Endothelial cell of umbilical vein (primary cell): ENCODE results near the gene CFAP69. TPM values are rescaled to one million over a fixed set of nuclear protein-coding genes. Genes with fewer than 3 reads are reported as not detected.

ENCODE experiments used
- BruUV-seq: library from RNA; stranded (reverse); fragments of 400-500 nt; replicated peaks from 2 replicates; lab custom pipeline; 2021; lab: Mats Ljungman, UMichigan
- CTCF ChIA-PET: fragments of 300-600, 350-600 bp; sonication (Branson Sonifier 250); formaldehyde crosslinking; loops from one replicate; lab custom pipeline; 2021; ENCODE audit warnings: antibody characterized with exemption, inconsistent platforms; lab: Charles Lee
- POLR2A ChIA-PET: fragments of 300-600, 350-600 bp; sonication (Branson Sonifier 250); formaldehyde crosslinking; loops from one replicate; lab custom pipeline; 2021; ENCODE audit warnings: antibody characterized with exemption, inconsistent platforms; lab: Charles Lee
- DNase-seq: peaks from one replicate; pipeline ENCODE4 v3.0.0-alpha.2; 2011; ENCODE audit warnings: low read depth, low spot score
- FAIRE-seq: peaks from 2 replicates; lab custom pipeline; 2011; peaks lifted over from hg19 to GRCh38; lab: Jason Lieb, UNC
- H2AFZ ChIP-seq: 2 replicates; pipeline ENCODE4 v1.6.0; 2012; ENCODE audit warnings: low read depth, low read length, control low read depth, inconsistent platforms
- H3K27ac ChIP-seq: 2 replicates; pipeline ENCODE4 v1.5.1; 2011; ENCODE audit warnings: low read depth, mild to moderate bottlenecking, control low read depth, low read length, moderate library complexity; ENCODE audit not compliant: insufficient read depth
- H3K27me3 ChIP-seq, 2 experiments: 2 replicates each; pipeline versions ENCODE4 v1.6.0 to v1.6.1; 2011; ENCODE audit warnings: low read length in 2 of 2, mixed read lengths in 1 of 2; ENCODE audit not compliant: control insufficient read depth in 2 of 2, insufficient read depth in 2 of 2
- H3K36me3 ChIP-seq, 2 experiments: 2 replicates in 1 of 2; 3 replicates in 1 of 2; pipeline ENCODE4 v1.5.1; 2011; ENCODE audit warnings: low read length in 2 of 2, mild to moderate bottlenecking in 1 of 2, moderate library complexity in 1 of 2; ENCODE audit not compliant: control insufficient read depth in 2 of 2, insufficient read depth in 2 of 2; ENCODE audit errors: extremely low read depth in 1 of 2
- H3K4me1 ChIP-seq: 3 replicates; pipeline ENCODE4 v1.5.1; 2011; ENCODE audit warnings: mild to moderate bottlenecking, low read length; ENCODE audit not compliant: control insufficient read depth, insufficient read depth; ENCODE audit errors: extremely low read depth
- H3K4me2 ChIP-seq: 2 replicates; pipeline ENCODE4 v1.6.1; 2011; ENCODE audit warnings: low read length, control low read depth, mixed read lengths; ENCODE audit not compliant: insufficient read depth
- H3K4me3 ChIP-seq, 3 experiments: fragments of 200-600 bp in 1 of 3; sonication (generic), shearing (Covaris generic) in 1 of 3; replicated peaks in 1 of 3; 2 replicates each; pipeline ENCODE4 v1.5.1; 2011 to 2016; ENCODE audit warnings: control low read depth in 3 of 3, low read length in 3 of 3, mild to moderate bottlenecking in 2 of 3, inconsistent platforms in 1 of 3, low read depth in 1 of 3, moderate library complexity in 1 of 3; ENCODE audit not compliant: insufficient read depth in 1 of 3
- H3K79me2 ChIP-seq: 2 replicates; pipeline ENCODE4 v1.6.0; 2012; ENCODE audit warnings: low read length, inconsistent platforms; ENCODE audit not compliant: control insufficient read depth, insufficient read depth
- H3K9ac ChIP-seq: replicated peaks from 2 replicates; pipeline ENCODE3; 2011; ENCODE audit warnings: low read length, control low read depth; ENCODE audit not compliant: insufficient read depth; ENCODE audit errors: extremely low read depth
- H3K9me1 ChIP-seq: replicated peaks from 3 replicates; pipeline ENCODE4 v1.6.0; 2011; ENCODE audit warnings: mild to moderate bottlenecking, low read length; ENCODE audit not compliant: control insufficient read depth, insufficient read depth; ENCODE audit errors: extremely low read depth
- H3K9me3 ChIP-seq: replicated peaks from 2 replicates; pipeline ENCODE4 v1.5.1; 2012; ENCODE audit warnings: low read length, inconsistent platforms; ENCODE audit not compliant: control insufficient read depth, insufficient read depth
- H4K20me1 ChIP-seq: replicated peaks from 2 replicates; pipeline ENCODE3; 2011; ENCODE audit warnings: mild to moderate bottlenecking, low read length; ENCODE audit not compliant: control insufficient read depth, insufficient read depth; ENCODE audit errors: extremely low read depth
- EZH2 ChIP-seq: IDR thresholded peaks from 2 replicates; pipeline ENCODE4 v1.6.1; 2012; ENCODE audit warnings: borderline replicate concordance, low read depth, mild to moderate bottlenecking, moderate library complexity, low read length, inconsistent platforms; ENCODE audit not compliant: severe bottlenecking
- FOS ChIP-seq: IDR thresholded peaks from 2 replicates; pipeline ENCODE4 v1.6.1; 2011; ENCODE audit warnings: mild to moderate bottlenecking, low read length, moderate library complexity, borderline replicate concordance; ENCODE audit not compliant: insufficient read depth
- GATA2 ChIP-seq: IDR thresholded peaks from 2 replicates; pipeline ENCODE4 v1.7.0; 2011; ENCODE audit warnings: low read depth, mild to moderate bottlenecking, moderate library complexity, mixed read lengths, low read length; ENCODE audit not compliant: insufficient read length, insufficient read depth
- JUN ChIP-seq: IDR thresholded peaks from 2 replicates; pipeline ENCODE4 v1.6.1; 2011; ENCODE audit warnings: borderline replicate concordance, low read depth; ENCODE audit not compliant: insufficient read length, insufficient read depth
- MYC ChIP-seq: IDR thresholded peaks from one replicate; pipeline ENCODE4 v1.6.1; 2011; ENCODE audit warnings: mild to moderate bottlenecking, low read depth, low read length
- POLR2A ChIP-seq: IDR thresholded peaks from 2 replicates; pipeline ENCODE4 v1.6.1; 2012; ENCODE audit warnings: low read depth, mild to moderate bottlenecking, control low read depth, low read length
- POLR2AphosphoS5 ChIP-seq: IDR thresholded peaks from 2 replicates; pipeline ENCODE4 v1.6.1; 2012; ENCODE audit warnings: low read depth, mild to moderate bottlenecking, control low read depth, low read length, moderate library complexity; ENCODE audit not compliant: insufficient read depth
- dilution Hi-C: fragments of 300-500 bp; cut with MboI; formaldehyde crosslinking; loops from one replicate; pipeline ENCODE4 v1.15.0; 2019; ENCODE audit warnings: low sequenced_read_pairs; ENCODE audit not compliant: extremely low pct_ligation_motif_present
- intact Hi-C: fragments of 100-400 bp; cut with micrococcal nuclease; formaldehyde crosslinking; loops from one replicate; pipeline ENCODE4 v1.10.0; 2022
- polyA plus RNA-seq, 4 experiments: library from polyadenylated mRNA; depleted of rRNA in 3 of 4; stranded (reverse) in 3 of 4; unstranded in 1 of 4; fragments of >200 nt; gene quantifications; 2 replicates each; pipeline versions ENCODE4 v1.2.1 to v1.2.3, GENCODE V29; 2011 to 2012; ENCODE audit warnings: missing spikeins in 1 of 4
- total RNA-seq: library from RNA; stranded (reverse); gene quantifications from 2 replicates; pipeline ENCODE4 v1.2.3, GENCODE V29; 2021
- TF ChIP-seq, protein P1 (sequence below): IDR thresholded peaks from 2 replicates; pipeline ENCODE4 v1.6.1; 2011; ENCODE audit not compliant: insufficient read depth, insufficient read length
- TF ChIP-seq, protein P2 (sequence below), 2 donors: IDR thresholded peaks; 1 replicate in 1 of 2; 2 replicates in 1 of 2; pipeline ENCODE4 v1.5.1; 2011; ENCODE audit warnings: low read length in 2 of 2, mild to moderate bottlenecking in 2 of 2, moderate library complexity in 2 of 2, control low read depth in 1 of 2, inconsistent platforms in 1 of 2, low read depth in 1 of 2; ENCODE audit not compliant: insufficient read depth in 1 of 2; ENCODE audit errors: extremely low read depth in 1 of 2

The CFAP69 gene
- total and polyA plus RNA-seq, 2 donors (not counting 3 experiments of a cell fraction or from before 2014, with no cell fraction given), result 0.81 to 4.4 TPM

DNA sequence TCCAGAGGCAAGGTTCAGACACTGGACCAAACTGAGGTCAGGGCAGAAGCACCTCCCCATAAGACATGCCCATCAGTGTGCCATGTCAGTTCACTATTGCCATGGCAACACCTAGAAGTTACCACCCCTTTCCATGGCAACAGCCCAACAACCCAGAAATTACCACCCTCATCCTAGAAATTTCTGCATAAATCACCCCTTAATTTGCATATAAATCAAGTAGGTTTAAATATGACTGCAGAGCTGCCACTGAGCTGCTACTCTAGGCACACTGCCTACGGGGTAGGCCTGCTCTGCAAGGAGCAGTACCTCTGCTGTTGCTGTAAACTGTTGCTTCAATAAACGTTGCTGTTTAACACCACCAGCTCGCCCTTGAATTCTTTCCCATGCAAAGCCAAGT lies 20.8 kb upstream of the CFAP69 start:
- Histone ChIP-seq H3K9me3 (no peaks in the 10 kb centered on the region), H3K36me3 (no peaks in the 10 kb centered on the region), H3K27me3 (no peaks in the 10 kb centered on the region), H3K4me3 (no peak overlapping the region), H3K79me2 (no peaks in the 10 kb centered on the region), H3K27ac (no peak overlapping the region), H3K9me1 (no peaks in the 10 kb centered on the region), H3K9ac (no peak overlapping the region), H3K4me1 (no peaks in the 10 kb centered on the region), H4K20me1 (no peaks in the 10 kb centered on the region), H3K4me2 (no peak overlapping the region), H2AFZ (no peak overlapping the region)
- FAIRE-seq (no peak), DNase-seq (no peak)
- TF ChIP-seq GATA2 (no peak), FOS (no peak)
- dilution Hi-C loops (no loop called here), intact Hi-C loops (no loop called here)
- POLR2A ChIA-PET, result no interaction called here
- BruUV-seq, result no TSS peak
- CTCF ChIA-PET, result interaction anchor here (1.4 to 1.6 kb wide), 2 partner anchors 12 to 13 kb away, joined by 5 to 7 read pairs; partner anchors contain the start of gene STEAP2

DNA sequence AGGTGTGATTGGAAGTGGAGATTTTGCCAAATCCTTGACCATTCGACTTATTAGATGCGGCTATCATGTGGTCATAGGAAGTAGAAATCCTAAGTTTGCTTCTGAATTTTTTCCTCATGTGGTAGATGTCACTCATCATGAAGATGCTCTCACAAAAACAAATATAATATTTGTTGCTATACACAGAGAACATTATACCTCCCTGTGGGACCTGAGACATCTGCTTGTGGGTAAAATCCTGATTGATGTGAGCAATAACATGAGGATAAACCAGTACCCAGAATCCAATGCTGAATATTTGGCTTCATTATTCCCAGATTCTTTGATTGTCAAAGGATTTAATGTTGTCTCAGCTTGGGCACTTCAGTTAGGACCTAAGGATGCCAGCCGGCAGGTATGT lies 19.8 kb upstream of the CFAP69 start:
- H3K4me2 ChIP-seq, result no peak overlapping the region
- no peak overlapping the region for H3K4me3 ChIP-seq
- no peaks in the 10 kb centered on the region for H4K20me1 ChIP-seq
- dilution Hi-C loops (no loop called here), intact Hi-C loops (no loop called here)
- ChIA-PET CTCF (no interaction called here), POLR2A (no interaction called here)
- no peak overlapping the region for H2AFZ ChIP-seq
- no peaks in the 10 kb centered on the region for H3K9me1 ChIP-seq
- no peak overlapping the region for H3K27ac ChIP-seq
- FAIRE-seq (no peak), DNase-seq (no peak)
- no peaks in the 10 kb centered on the region for H3K36me3 ChIP-seq
- H3K9ac ChIP-seq, result no peak overlapping the region
- H3K9me3 ChIP-seq, result no peaks in the 10 kb centered on the region
- H3K79me2 ChIP-seq, result no peaks in the 10 kb centered on the region
- no TSS peak for BruUV-seq
- no peaks in the 10 kb centered on the region for H3K4me1 ChIP-seq
- TF ChIP-seq POLR2A, result no peak
- no peak for TF ChIP-seq EZH2
- TF ChIP-seq MYC, result no peak
- TF ChIP-seq, protein P1, sequence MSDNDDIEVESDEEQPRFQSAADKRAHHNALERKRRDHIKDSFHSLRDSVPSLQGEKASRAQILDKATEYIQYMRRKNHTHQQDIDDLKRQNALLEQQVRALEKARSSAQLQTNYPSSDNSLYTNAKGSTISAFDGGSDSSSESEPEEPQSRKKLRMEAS, result no peak
- TF ChIP-seq, protein P2, sequence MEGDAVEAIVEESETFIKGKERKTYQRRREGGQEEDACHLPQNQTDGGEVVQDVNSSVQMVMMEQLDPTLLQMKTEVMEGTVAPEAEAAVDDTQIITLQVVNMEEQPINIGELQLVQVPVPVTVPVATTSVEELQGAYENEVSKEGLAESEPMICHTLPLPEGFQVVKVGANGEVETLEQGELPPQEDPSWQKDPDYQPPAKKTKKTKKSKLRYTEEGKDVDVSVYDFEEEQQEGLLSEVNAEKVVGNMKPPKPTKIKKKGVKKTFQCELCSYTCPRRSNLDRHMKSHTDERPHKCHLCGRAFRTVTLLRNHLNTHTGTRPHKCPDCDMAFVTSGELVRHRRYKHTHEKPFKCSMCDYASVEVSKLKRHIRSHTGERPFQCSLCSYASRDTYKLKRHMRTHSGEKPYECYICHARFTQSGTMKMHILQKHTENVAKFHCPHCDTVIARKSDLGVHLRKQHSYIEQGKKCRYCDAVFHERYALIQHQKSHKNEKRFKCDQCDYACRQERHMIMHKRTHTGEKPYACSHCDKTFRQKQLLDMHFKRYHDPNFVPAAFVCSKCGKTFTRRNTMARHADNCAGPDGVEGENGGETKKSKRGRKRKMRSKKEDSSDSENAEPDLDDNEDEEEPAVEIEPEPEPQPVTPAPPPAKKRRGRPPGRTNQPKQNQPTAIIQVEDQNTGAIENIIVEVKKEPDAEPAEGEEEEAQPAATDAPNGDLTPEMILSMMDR (IDR thresholded peaks at IDR 0.05; ENCODE audit: extremely low read depth in 1 of 2, insufficient read depth in 1 of 2, low read depth in 1 of 2, low read length in 2 of 2), result no peak
- no peak for TF ChIP-seq GATA2
- no peak for TF ChIP-seq FOS
- TF ChIP-seq JUN, result no peak
- no peak for TF ChIP-seq POLR2AphosphoS5
- H3K27me3 ChIP-seq, result no peaks in the 10 kb centered on the region
